Natural killer cell (primary cell): ENCODE results near the gene PPP3R2. TPM values are rescaled to one million over a fixed set of nuclear protein-coding genes. Genes with fewer than 3 reads are reported as not detected.

Experiments used
- ATAC-seq, 3 donors: fragments of 150-1000 bp in 2 of 3; fragments of 200-7000 bp in 1 of 3; cut with Tn5 transposase; 1 replicate in 1 of 3; 2 replicates in 2 of 3; pipeline ENCODE4 v1.10.0; 2021; ENCODE audit warnings: mild to moderate bottlenecking in 2 of 3, moderate library complexity in 2 of 3
- DNase-seq, 2 donors: peaks; one replicate each; pipeline versions ENCODE4 v3.0.0 to v3.0.0-alpha.2; 2013 to 2021; ENCODE audit warnings: mixed read lengths in 1 of 2
- H3K27ac ChIP-seq: one replicate; pipeline ENCODE4 v1.5.1; 2013; ENCODE audit warnings: mild to moderate bottlenecking, low read length
- H3K27me3 ChIP-seq: one replicate; pipeline ENCODE4 v1.6.1; 2013; ENCODE audit warnings: low read length; ENCODE audit not compliant: control insufficient read depth, insufficient read depth
- H3K36me3 ChIP-seq: one replicate; pipeline ENCODE4 v1.6.1; 2013; ENCODE audit warnings: low read length; ENCODE audit not compliant: control insufficient read depth, insufficient read depth
- H3K4me1 ChIP-seq: one replicate; pipeline ENCODE4 v1.6.1; 2013; ENCODE audit warnings: low read length; ENCODE audit not compliant: control insufficient read depth, insufficient read depth
- H3K4me3 ChIP-seq: one replicate; pipeline ENCODE4 v1.5.1; 2013; ENCODE audit warnings: low read length
- H3K9me3 ChIP-seq: one replicate; pipeline ENCODE4 v1.6.1; 2013; ENCODE audit warnings: low read length; ENCODE audit not compliant: control insufficient read depth, insufficient read depth
- H3K27ac Mint-ChIP-seq, 2 donors: one replicate each; pipeline ENCODE4 v1.8.0; 2022; ENCODE audit warnings: mild to moderate bottlenecking in 2 of 2, mixed read lengths in 2 of 2, moderate library complexity in 1 of 2
- H3K27me3 Mint-ChIP-seq, 2 donors: one replicate each; pipeline ENCODE4 v1.8.0; 2022; ENCODE audit warnings: low read depth in 2 of 2, mixed read lengths in 2 of 2
- H3K36me3 Mint-ChIP-seq: one replicate; pipeline ENCODE4 v1.8.0; 2022; ENCODE audit warnings: mixed read lengths
- H3K4me1 Mint-ChIP-seq, 2 donors: one replicate each; pipeline ENCODE4 v1.8.0; 2022; ENCODE audit warnings: mixed read lengths in 2 of 2
- H3K4me3 Mint-ChIP-seq: one replicate; pipeline ENCODE4 v1.8.0; 2022; ENCODE audit warnings: mild to moderate bottlenecking, moderate library complexity, mixed read lengths
- H3K9me3 Mint-ChIP-seq, 2 donors: one replicate each; pipeline ENCODE4 v1.8.0; 2022; ENCODE audit warnings: mixed read lengths in 2 of 2
- WGBS: methylation state at CpG from one replicate; pipeline ENCODE4 v1.1.7; 2013; ENCODE audit warnings: missing lambda C conversion rate; ENCODE audit not compliant: insufficient coverage; 5-methylcytosine and 5-hydroxymethylcytosine counted together
- intact Hi-C: fragments of 100-400 bp; cut with micrococcal nuclease; formaldehyde crosslinking; loops from one replicate; pipeline ENCODE4 v1.14.2; 2022
- total RNA-seq, 4 donors: library from RNA; stranded (reverse); fragments of 120-200 nt in 1 of 4; gene quantifications; one replicate each; pipeline versions ENCODE4 v1.2.3 to v1.2.4, GENCODE V29; 2013 to 2022
- TF ChIP-seq, protein P1 (sequence below): fragments of 200-600 bp; IDR thresholded peaks from one replicate; pipeline ENCODE4 v1.8.0; 2022; ENCODE audit warnings: antibody characterized with exemption

PPP3R2 gene
- total RNA-seq, 3 donors from 2014 or later (not counting 1 experiment from before 2014, with no cell fraction given): not detected

DNA sequence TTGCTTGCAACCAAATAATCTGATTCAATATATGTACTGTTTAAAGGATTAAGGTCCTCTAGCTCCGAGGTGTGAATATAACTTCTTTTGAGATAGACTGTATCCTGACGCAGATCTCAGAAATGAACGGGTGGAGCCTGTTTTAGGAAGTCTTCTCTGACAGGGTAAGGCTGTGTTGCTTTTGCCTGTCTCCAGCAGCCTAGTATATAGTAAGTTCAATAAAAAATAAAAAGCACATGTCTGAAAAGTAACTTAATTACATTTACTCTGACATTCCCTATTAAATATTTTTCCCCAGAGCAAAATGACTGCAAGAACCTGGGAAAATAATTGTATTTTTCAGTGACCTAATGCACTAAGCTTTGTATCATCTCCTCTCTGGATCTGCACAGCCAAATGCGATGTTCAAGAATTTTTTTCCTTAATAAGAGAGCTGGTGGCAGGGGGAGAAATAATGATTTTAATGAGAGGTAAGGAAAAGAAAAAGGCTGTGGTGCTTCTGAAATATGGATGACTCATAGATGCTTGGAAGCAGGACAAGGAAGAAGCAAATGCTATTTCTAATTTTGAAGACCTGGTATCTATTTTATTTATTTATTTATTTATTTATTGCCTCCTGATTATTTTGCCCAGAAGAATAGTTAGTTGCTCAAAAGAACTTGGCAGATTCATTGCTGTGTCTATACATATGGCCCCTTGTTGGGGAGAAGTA is 7.3 kb downstream of the PPP3R2 start:
- Histone ChIP-seq H3K27ac (no peak overlapping the region), H3K4me1 (no peaks in the 10 kb centered on the region), H3K36me3 (no peaks in the 10 kb centered on the region), H3K9me3 (no peaks in the 10 kb centered on the region), H3K4me3 (no peak overlapping the region), H3K27me3 (no peaks in the 10 kb centered on the region)
- intact Hi-C loops: no loop called here
- H3K4me3 Mint-ChIP-seq: no peak overlapping the region
- TF ChIP-seq, protein P1, sequence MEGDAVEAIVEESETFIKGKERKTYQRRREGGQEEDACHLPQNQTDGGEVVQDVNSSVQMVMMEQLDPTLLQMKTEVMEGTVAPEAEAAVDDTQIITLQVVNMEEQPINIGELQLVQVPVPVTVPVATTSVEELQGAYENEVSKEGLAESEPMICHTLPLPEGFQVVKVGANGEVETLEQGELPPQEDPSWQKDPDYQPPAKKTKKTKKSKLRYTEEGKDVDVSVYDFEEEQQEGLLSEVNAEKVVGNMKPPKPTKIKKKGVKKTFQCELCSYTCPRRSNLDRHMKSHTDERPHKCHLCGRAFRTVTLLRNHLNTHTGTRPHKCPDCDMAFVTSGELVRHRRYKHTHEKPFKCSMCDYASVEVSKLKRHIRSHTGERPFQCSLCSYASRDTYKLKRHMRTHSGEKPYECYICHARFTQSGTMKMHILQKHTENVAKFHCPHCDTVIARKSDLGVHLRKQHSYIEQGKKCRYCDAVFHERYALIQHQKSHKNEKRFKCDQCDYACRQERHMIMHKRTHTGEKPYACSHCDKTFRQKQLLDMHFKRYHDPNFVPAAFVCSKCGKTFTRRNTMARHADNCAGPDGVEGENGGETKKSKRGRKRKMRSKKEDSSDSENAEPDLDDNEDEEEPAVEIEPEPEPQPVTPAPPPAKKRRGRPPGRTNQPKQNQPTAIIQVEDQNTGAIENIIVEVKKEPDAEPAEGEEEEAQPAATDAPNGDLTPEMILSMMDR: no peak
- no peak overlapping the region for H3K27ac Mint-ChIP-seq
- ATAC-seq (no peak), DNase-seq (no peak)
- no peaks in the 10 kb centered on the region for H3K9me3 Mint-ChIP-seq
- no peaks in the 10 kb centered on the region for H3K4me1 Mint-ChIP-seq
- no peaks in the 10 kb centered on the region for H3K36me3 Mint-ChIP-seq
- 98% methylated on average over 4 of the region's 4 CpGs for WGBS
- peaks cover 0 to 5% of the 10 kb centered on the region in 2 donors for H3K27me3 Mint-ChIP-seq

DNA sequence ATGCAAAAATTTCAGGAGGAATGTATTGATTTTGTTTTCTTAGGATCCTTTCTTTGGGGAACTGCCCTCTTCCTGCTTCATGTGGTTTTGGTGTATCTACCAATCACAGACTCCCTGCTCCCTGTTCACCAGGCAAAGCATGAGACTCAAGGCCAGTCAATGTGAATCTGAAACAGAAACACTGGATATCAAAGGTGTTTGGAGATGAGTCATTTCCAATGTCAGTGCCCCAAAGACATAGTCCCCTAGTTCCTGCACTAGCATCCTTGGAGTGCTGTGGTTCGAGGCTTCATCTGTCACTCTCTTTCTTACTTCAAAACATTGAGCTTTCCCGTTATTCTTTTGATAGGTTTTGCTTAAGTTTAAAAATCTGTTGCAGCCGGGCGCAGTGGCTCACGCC is 8.1 kb downstream of the PPP3R2 start:
- H3K4me1 Mint-ChIP-seq: no peaks in the 10 kb centered on the region
- Histone ChIP-seq H3K4me3 (no peak overlapping the region), H3K36me3 (no peaks in the 10 kb centered on the region), H3K4me1 (no peaks in the 10 kb centered on the region), H3K9me3 (no peaks in the 10 kb centered on the region), H3K27ac (no peak overlapping the region), H3K27me3 (no peaks in the 10 kb centered on the region)
- ATAC-seq (no peak), DNase-seq (no peak)
- H3K4me3 Mint-ChIP-seq: no peak overlapping the region
- intact Hi-C loops: no loop called here
- no peak overlapping the region for H3K27ac Mint-ChIP-seq
- H3K9me3 Mint-ChIP-seq: no peaks in the 10 kb centered on the region
- 72% methylated on average over 5 of the region's 5 CpGs for WGBS
- TF ChIP-seq, protein P1: no peak
- H3K27me3 Mint-ChIP-seq: peaks cover 0 to 5% of the 10 kb centered on the region in 2 donors
- H3K36me3 Mint-ChIP-seq: no peaks in the 10 kb centered on the region

DNA sequence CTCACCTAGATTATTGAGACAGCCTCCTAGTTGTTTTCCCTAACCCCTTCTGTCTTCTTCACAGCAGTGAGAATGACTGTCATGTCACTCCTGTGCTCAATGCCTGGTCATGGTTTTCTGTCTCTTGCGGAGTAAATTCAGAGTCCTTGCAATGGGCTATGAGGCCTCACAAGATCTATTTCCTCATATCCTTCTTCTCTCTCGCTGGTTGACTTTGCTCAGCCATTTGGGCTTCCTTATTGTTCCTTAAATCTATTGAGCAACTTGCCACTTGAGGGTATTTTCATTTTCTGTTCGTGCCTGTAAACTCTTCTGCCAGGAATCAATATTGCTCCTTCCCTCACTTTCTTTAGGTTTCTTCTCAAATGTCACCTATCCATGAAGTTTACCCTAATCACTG is 9.0 kb downstream of the PPP3R2 start:
- H3K36me3 Mint-ChIP-seq: no peaks in the 10 kb centered on the region
- Histone ChIP-seq H3K27me3 (no peaks in the 10 kb centered on the region), H3K4me1 (no peaks in the 10 kb centered on the region), H3K27ac (no peak overlapping the region), H3K36me3 (no peaks in the 10 kb centered on the region), H3K4me3 (no peak overlapping the region), H3K9me3 (no peaks in the 10 kb centered on the region)
- TF ChIP-seq, protein P1: no peak
- ATAC-seq: no peak
- H3K27ac Mint-ChIP-seq: no peak overlapping the region
- no peak for DNase-seq
- intact Hi-C loops: no loop called here
- no peak overlapping the region for H3K4me3 Mint-ChIP-seq
- peaks cover 0 to 5% of the 10 kb centered on the region in 2 donors for H3K27me3 Mint-ChIP-seq
- H3K4me1 Mint-ChIP-seq: no peaks in the 10 kb centered on the region
- WGBS: 42% methylated on average over 3 of the region's 3 CpGs
- no peaks in the 10 kb centered on the region for H3K9me3 Mint-ChIP-seq

DNA sequence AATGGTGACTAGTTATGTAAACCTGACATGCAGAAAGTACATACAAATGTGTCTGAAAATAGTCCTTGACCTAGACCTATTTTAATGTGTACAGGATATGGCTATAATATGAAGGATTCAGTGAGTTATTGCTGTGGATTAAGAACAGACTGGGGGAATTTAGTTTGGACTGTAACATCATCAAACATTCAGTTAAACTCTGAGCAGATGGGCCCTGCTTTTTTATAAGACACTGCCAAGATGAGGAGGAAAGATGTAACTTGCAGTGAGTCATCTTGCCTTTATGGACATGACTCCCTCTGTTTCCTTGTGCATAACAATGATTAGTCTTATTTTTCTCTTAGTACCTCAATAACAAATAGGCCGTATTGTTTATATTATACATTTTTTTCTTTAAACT is 12.2 kb downstream of the PPP3R2 start:
- no peaks in the 10 kb centered on the region for H3K9me3 Mint-ChIP-seq
- H3K4me3 Mint-ChIP-seq: no peak overlapping the region
- ATAC-seq: no peak
- H3K9me3 ChIP-seq: no peaks in the 10 kb centered on the region
- H3K27ac Mint-ChIP-seq: no peak overlapping the region
- TF ChIP-seq, protein P1: no peak
- H3K27me3 ChIP-seq: no peaks in the 10 kb centered on the region
- no peaks in the 10 kb centered on the region for H3K36me3 ChIP-seq
- peaks cover 0 to 5% of the 10 kb centered on the region in 2 donors for H3K27me3 Mint-ChIP-seq
- H3K4me3 ChIP-seq: no peak overlapping the region
- peaks cover 0 to 6% of the 10 kb centered on the region in 2 donors for H3K4me1 Mint-ChIP-seq
- H3K4me1 ChIP-seq: no peaks in the 10 kb centered on the region
- WGBS: no CpG with 5 or more reads among the region's 1 CpG
- no peak for DNase-seq
- no peaks in the 10 kb centered on the region for H3K36me3 Mint-ChIP-seq
- H3K27ac ChIP-seq: no peak overlapping the region
- intact Hi-C loops: no loop called here
